Activated T-cell treated with anti-CD3 and anti-CD28 coated beads, Interleukin-2, amount 50 U/mL, for 4 hours (primary cell): ENCODE measurements around the gene RHOU. TPM values are rescaled to one million over a fixed set of nuclear protein-coding genes. Genes with fewer than 3 reads are reported as not detected.

Experiments
- ATAC-seq, 2 donors: fragments of 200-7000 bp; cut with Tn5 transposase; one replicate each; pipeline ENCODE4 v1.10.0; 2021
- DNase-seq: peaks from one replicate; pipeline ENCODE4 v3.0.0-alpha.2; 2020
- H3K27me3 Mint-ChIP-seq: one replicate; pipeline ENCODE4 v1.8.0; 2021; ENCODE audit warnings: low read depth, mixed read lengths
- H3K36me3 Mint-ChIP-seq: one replicate; pipeline ENCODE4 v1.8.0; 2022; ENCODE audit warnings: mixed read lengths; ENCODE audit not compliant: insufficient read depth
- H3K4me1 Mint-ChIP-seq: one replicate; pipeline ENCODE4 v1.8.0; 2021; ENCODE audit warnings: low read depth, mixed read lengths
- H3K4me3 Mint-ChIP-seq: one replicate; pipeline ENCODE4 v1.8.0; 2021; ENCODE audit warnings: mild to moderate bottlenecking, moderate library complexity, mixed read lengths
- H3K9me3 Mint-ChIP-seq: one replicate; pipeline ENCODE4 v1.8.0; 2021; ENCODE audit warnings: mixed read lengths
- total RNA-seq, 3 donors: library from RNA; stranded (reverse); gene quantifications; one replicate each; pipeline ENCODE4 v1.2.1, GENCODE V29; 2021

RHOU gene
- total RNA-seq, 3 donors from 2014 or later = 1.2 to 2.1 (median 1.6) TPM

DNA sequence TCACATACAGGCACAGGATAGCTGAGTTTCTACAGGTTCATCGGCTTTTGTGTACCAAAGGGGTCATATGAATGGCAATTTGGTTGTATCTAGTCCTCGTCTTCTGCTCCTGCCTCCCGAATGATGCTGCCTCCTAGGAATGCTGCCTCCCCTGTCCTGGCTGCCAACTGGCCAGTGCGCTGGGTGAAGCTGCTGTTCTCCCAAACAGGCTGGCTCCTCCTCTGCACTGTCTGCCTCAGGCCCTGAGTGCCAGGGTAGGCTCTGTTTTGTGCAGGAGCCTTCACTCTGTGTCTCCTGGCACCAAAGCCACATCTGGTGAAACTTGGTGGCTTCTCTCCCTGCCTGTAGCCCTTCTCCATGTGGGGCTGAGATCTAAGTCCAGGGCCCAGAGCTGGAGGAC lies 60.3 kb downstream of the RHOU start:
- Mint-ChIP-seq H3K36me3 (peaks cover 4% of the 10 kb centered on the region), H3K4me3 (no peak overlapping the region), H3K27me3 (no peaks in the 10 kb centered on the region), H3K4me1 (peaks cover 11% of the 10 kb centered on the region), H3K9me3 (peaks cover 10% of the 10 kb centered on the region)
- ATAC-seq = no peak
- no peak for DNase-seq

Other genes starting within 250 kb of the RHOU start
- 100 to 1,000 TPM in 2 of 3 donors, 10 to 100 TPM in 1; 99.6 to 108 (median 106) TPM for gene RNF187, start 248.1 kb upstream of the RHOU start, total RNA-seq